ENCODE results near the gene MX1. TPM values are rescaled to one million over a fixed set of nuclear protein-coding genes. Genes with fewer than 3 reads are reported as not detected.

MX1 gene
- total RNA-seq, 1 donor from 2014 or later = 82.5 TPM

DNA sequence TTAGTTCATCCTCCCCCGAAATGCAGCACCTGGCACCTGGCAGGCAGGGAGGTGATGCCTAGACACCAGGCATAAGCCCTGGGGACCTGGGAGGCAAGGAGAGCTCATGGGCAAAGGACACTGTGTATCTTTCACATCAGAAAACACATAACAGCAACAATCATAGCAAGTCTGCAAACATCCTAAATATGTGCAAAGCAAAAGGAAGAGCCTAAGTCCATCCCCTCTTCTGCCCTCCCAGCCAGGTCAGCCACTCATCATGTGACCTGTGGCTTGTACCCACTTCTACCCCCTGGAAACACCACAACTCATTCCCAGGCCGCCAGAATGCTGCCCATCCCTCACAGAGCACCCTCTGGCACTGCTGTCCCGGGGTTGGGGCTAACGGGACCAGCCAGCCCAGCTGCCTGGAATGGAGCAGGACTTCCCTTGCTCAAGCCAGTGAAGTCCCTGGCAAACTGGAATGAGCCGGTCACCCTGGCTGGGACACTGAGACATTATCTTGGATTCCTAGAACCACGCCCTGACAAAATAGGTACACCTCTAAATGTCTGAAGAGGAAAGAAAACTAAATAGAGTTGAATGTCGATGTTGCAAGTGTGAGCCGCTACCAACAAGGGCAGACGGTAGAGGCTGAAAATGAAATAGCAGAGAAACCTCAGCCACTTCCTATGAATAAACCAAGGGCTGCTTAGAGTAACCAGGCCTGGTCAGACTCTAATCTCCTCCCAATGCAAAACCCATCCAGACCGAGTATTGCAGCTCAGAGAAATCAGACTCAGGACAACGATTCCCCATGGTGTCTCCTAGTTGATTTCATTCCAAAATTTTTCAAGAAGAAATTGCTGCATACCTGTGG, 52.5 kb downstream of the MX1 start:
- TF ChIP-seq, protein P1, sequence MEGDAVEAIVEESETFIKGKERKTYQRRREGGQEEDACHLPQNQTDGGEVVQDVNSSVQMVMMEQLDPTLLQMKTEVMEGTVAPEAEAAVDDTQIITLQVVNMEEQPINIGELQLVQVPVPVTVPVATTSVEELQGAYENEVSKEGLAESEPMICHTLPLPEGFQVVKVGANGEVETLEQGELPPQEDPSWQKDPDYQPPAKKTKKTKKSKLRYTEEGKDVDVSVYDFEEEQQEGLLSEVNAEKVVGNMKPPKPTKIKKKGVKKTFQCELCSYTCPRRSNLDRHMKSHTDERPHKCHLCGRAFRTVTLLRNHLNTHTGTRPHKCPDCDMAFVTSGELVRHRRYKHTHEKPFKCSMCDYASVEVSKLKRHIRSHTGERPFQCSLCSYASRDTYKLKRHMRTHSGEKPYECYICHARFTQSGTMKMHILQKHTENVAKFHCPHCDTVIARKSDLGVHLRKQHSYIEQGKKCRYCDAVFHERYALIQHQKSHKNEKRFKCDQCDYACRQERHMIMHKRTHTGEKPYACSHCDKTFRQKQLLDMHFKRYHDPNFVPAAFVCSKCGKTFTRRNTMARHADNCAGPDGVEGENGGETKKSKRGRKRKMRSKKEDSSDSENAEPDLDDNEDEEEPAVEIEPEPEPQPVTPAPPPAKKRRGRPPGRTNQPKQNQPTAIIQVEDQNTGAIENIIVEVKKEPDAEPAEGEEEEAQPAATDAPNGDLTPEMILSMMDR (IDR thresholded peaks at IDR 0.05) = no peak
- H3K27me3 ChIP-seq = no peaks in the 10 kb centered on the region
- H3K4me3 ChIP-seq = no peak overlapping the region
- H3K36me3 ChIP-seq = no peaks in the 10 kb centered on the region
- H3K27ac ChIP-seq = no peak overlapping the region
- no peaks in the 10 kb centered on the region for H3K9me3 ChIP-seq
- no peak for DNase-seq (ENCODE audit: low spot score in 2 of 2)
- intact Hi-C loops (cut with DNase I) = no loop called here
- no peaks in the 10 kb centered on the region for H3K4me1 ChIP-seq

DNA sequence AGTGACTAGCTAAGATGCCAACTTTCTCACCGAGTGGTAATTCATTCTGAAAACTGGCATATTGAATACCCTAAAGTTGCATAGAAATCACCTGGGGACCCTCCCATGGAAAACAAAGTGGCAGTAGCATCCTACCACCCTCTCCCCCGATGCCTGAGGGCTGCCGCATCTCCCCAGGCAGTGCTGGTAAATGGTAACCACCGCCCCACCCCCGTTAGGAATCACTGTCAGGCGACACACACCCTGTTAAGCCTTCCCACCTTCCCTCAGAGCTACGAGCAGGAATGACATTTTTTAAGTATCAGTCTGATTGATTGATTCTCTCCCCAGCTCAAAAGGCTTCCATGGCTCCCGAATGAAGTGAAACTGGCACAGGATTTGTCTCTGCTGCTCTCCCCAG, 53.6 kb downstream of the MX1 start:
- Histone ChIP-seq H3K9me3 (no peaks in the 10 kb centered on the region), H3K4me1 (no peaks in the 10 kb centered on the region), H3K27me3 (no peaks in the 10 kb centered on the region), H3K36me3 (no peaks in the 10 kb centered on the region), H3K27ac (no peak overlapping the region), H3K4me3 (no peak overlapping the region)
- TF ChIP-seq, protein P1 (IDR thresholded peaks at IDR 0.05) = no peak
- DNase-seq (ENCODE audit: low spot score in 2 of 2) = no peak
- intact Hi-C loops (cut with DNase I) = no loop called here

DNA sequence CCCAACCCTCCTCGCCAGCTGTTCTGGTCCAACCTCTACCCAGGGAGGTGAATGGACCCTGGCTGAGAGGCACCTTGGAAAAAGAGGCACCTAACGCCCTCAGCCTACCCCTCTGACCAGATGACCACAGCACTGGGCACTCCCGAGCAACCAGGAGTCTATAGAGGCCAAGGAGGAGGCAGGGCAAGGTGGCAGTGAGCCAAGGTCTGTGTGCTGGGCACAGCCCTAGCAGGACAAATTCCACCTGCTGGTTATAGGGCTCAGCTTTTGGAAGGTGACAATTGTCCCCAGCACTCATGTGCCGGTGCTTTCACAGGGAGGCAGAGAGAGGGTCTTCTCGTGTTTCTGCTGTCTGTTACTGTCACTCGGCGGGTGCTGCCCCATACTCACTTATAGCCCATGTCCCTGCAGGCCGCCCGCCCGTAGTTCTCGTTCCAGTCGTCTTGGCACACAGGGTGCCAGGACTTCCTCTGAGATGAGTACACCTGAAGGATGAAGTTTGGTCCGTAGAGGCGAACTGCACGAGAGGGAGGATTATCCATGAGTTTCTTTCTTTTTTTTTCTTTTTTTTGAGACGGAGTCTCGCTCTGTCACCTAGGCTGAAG, 54.1 kb downstream of the MX1 start:
- H3K27me3 ChIP-seq = no peaks in the 10 kb centered on the region
- no peaks in the 10 kb centered on the region for H3K4me1 ChIP-seq
- TF ChIP-seq, protein P1 (IDR thresholded peaks at IDR 0.05) = no peak
- H3K27ac ChIP-seq = no peak overlapping the region
- no peaks in the 10 kb centered on the region for H3K36me3 ChIP-seq
- intact Hi-C loops (cut with DNase I) = no loop called here
- H3K9me3 ChIP-seq = no peaks in the 10 kb centered on the region
- no peak for DNase-seq (ENCODE audit: low spot score in 2 of 2)
- no peak overlapping the region for H3K4me3 ChIP-seq

DNA sequence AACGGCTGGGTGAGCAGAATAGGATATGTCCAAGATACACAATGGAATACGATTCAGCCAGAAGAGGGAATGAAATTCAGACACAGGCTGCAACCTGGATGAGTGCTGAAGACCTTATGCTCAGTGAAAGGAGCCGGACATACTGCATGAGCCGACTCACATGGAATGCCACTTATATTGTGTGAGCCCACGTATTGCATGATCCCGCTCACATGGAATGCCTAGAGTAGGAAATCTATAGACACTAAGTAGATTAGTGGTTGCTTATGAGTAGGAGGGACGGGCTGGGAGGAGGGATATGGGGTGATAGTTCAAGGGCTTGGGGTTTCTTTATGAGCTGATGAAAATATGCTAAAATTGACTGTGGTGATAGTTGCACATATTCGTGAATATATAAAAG, 55.2 kb downstream of the MX1 start:
- TF ChIP-seq, protein P1 (IDR thresholded peaks at IDR 0.05) = no peak
- intact Hi-C loops (cut with DNase I) = no loop called here
- no peaks in the 10 kb centered on the region for H3K27me3 ChIP-seq
- H3K4me1 ChIP-seq = no peaks in the 10 kb centered on the region
- no peaks in the 10 kb centered on the region for H3K9me3 ChIP-seq
- H3K4me3 ChIP-seq = no peak overlapping the region
- H3K36me3 ChIP-seq = no peaks in the 10 kb centered on the region
- H3K27ac ChIP-seq = no peak overlapping the region
- DNase-seq (ENCODE audit: low spot score in 2 of 2) = no peak

DNA sequence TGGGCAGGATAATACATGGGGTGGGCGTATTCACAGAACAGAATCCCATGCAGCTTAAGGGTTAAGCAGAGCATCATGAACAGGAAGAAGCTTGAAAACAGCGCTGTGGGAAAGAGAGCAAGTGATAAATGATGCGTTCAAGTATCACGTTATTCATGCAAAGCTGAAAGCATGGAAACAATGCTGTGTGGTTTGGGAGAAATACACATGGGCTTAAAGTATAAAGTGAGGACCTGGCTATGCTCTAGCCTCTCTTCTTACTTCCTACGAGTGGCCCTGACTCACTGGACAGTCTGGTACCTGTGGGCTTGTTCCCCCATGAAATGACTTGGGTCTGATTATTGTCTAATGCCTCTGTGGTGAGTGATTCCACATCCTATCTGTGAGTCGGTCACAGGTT, 56.3 kb downstream of the MX1 start:
- TF ChIP-seq, protein P1 (IDR thresholded peaks at IDR 0.05) = no peak
- Histone ChIP-seq H3K9me3 (no peaks in the 10 kb centered on the region), H3K27me3 (no peaks in the 10 kb centered on the region), H3K36me3 (no peaks in the 10 kb centered on the region), H3K27ac (no peak overlapping the region), H3K4me1 (no peaks in the 10 kb centered on the region), H3K4me3 (no peak overlapping the region)
- no peak for DNase-seq (ENCODE audit: low spot score in 2 of 2)
- intact Hi-C loops (cut with DNase I) = no loop called here

Data from ascending aorta (tissue), 2 donors.